Stimulated activated CD4-positive, alpha-beta T cell treated with anti-CD3 and anti-CD28 coated beads, Interleukin-1b, Interleukin-23, amount 100 ng/mL, for 4 hours (primary cell): ENCODE measurements around the gene SH3BGRL3.
A peak's percentile ranks its signal among the peaks of the same experiment; 100 is the strongest.

Source experiments
- DNase-seq, 2 donors: peaks; one replicate each; pipeline ENCODE4 v3.0.0-alpha.2; 2020; ENCODE audit warnings: low read depth in 2 of 2

Gene SH3BGRL3

DNA sequence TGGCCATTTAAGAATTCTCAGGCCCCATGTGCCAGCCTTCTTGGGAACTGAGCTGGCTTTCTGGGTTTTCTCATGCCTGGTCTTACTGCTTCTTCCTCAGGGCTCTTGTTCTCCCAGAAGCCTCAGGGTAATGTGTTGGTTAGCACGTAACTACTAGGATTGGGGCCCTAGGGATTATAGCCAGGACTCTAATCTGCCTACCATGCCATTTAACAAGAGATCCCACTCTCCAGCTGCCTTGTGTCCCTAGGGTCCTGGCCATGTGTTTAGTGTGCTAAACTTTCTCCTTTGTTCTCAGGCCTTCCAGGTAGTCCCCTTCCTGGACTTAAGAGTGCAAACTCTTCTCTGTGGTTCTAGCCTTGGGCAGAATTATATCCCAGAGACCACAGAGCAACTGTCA, 2.2 kb upstream of the SH3BGRL3 start:
- no peak for DNase-seq

DNA sequence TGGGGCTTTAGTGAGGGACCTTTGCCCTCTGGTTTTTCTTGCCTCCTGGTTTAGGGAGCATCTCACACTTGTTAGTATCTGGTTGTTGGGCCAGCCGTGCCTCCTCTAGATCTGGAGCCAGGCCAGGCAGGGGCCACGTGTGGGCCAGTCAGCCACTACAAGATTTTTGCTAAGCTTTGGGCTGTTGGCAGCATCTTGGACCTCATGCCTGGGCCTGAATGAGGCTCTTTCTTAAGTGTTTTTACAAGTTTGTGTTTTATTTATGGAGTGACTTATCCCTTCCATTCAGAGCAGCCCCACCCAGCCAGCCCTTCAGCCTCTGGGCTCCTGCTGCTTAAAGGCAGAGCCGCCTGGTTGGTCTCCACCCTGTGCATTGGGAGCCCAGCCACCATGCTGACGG, 1.6 kb upstream of the SH3BGRL3 start:
- no peak for DNase-seq

DNA sequence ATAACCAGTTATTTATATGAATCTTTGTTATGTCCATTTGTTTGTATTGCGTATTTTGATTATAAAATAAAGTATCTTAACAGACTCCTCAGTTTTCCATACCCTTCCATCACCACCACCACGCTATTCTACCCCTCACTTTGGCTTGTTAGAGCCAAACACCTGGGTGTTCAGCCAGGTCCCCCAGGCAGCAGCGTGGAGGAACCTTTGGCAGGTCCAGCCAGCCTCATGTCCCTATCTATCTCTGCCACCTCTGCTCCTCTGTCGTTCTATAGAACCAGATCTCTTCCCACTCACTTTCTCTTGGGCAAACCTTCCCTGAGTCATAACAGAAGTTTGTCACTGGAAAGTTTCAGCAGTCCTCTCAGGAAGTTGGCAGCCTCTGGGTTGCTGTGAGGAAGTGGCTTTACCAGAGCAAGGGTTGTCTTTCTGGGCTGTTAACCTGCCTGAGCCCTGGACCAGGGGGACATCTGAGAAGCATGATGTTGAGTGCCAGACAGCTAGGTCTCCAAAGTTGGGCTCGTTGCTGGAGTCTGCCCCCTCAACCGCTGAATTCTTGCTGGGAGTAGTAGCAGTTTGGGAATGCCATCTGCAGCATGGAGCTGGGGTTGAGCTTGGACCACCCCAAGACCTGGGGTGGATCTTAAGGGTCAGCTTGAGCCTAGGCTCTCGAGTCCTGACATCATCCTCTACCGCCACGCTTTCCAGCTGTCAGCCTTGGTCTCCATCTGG, 996 bp upstream of the SH3BGRL3 start:
- DNase-seq, result peak in 1 of 2 donors; percentile 48

DNA sequence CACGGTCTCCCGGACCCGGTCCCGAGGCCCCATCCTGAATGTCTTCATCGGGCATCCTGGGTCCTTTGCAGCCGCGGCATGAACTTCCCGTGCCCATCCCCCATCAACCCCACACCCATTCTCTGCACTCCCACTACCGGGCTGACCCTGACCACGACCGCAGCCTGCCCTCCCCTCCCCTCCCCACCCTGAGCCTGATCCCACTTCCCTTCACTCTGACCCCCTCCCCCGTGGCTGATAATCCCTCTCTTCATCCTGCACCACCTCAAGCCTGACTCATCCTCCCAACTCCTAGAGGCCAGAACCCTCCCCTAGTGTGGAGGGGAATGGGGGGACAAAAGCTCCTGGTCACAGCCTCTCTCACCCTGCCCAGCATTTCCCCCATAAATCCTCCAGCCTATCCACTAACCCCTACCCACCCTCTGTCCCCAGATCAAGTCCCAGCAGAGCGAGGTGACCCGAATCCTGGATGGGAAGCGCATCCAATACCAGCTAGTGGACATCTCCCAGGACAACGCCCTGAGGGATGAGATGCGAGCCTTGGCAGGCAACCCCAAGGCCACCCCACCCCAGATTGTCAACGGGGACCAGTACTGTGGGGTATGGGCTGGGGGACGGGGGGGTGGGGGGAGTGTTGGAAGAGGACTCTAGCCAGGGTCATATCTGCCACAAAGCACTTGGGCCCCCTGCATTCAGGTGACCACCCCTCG, 602 bp downstream of the SH3BGRL3 start:
- DNase-seq, result no peak

DNA sequence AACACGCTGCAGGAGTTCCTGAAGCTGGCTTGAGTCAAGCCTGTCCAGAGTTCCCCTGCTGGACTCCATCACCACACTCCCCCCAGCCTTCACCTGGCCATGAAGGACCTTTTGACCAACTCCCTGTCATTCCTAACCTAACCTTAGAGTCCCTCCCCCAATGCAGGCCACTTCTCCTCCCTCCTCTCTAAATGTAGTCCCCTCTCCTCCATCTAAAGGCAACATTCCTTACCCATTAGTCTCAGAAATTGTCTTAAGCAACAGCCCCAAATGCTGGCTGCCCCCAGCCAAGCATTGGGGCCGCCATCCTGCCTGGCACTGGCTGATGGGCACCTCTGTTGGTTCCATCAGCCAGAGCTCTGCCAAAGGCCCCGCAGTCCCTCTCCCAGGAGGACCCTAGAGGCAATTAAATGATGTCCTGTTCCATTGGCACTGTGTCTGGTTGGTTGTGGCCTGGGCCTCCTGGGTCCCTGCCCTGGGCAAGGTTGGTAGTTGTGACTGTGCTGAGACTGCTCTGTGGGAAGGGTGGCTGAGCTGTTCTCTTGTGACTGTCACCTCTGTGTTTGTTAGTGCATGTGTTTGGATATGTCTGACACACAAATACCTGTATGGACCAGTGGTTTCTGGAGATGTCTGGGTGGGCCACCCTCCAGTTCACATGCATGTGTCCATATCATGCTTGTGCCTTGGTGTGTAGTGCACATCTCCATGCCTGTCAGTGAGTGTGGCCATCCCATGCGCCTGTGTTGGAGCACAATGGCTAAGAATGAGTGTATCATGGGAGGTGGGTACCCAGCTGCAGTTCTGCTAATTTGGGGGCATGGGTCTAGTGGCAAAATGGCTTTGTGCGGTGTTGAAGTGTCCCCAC, 1.4 kb downstream of the SH3BGRL3 start:
- DNase-seq, result no peak

DNA sequence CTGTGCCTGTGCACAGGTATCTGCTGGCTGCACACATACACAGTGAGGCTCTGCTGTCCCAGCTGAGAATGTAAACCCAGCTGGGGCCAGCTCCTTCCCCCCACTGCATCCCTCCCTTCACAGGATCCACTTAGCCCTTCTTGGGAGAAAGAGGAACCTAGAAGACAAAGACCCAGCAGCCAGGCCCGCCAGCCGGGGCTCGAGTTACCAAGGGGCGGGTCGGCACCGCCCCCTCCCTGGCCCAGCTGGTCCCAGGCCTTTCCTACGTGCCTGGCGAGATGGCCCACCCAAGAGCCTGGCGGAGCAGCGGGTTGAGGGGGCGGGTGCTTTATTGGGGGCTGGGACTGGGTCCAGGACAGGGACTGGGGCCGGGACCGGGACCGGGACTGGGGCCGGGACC, 2.1 kb downstream of the SH3BGRL3 start:
- no peak for DNase-seq

DNA sequence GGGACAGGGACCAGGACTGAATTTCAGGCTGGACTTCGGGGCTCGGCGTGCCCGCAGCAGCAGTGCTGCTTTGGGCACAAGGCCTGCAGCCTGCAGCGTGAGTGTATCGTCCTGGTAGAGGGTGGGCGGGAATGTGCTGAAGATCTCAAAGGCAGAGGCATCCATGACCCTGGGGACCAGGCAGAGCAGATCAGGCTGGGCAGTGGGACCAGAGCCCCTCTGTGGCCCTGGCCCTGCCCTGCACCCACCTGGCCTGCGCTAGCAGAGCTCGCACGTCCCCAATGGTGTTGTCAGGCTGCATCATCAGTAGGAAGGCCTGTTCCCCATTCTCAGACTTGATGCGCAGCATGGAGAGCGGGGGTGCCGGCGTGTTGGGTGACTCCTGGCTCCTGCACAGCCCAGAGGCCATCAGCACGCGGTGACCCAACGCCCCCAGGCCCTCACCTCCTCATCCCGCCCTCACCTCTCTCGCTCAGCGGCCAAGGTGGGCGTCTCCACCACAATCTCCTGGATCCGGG, 2.6 kb downstream of the SH3BGRL3 start:
- no peak for DNase-seq

DNA sequence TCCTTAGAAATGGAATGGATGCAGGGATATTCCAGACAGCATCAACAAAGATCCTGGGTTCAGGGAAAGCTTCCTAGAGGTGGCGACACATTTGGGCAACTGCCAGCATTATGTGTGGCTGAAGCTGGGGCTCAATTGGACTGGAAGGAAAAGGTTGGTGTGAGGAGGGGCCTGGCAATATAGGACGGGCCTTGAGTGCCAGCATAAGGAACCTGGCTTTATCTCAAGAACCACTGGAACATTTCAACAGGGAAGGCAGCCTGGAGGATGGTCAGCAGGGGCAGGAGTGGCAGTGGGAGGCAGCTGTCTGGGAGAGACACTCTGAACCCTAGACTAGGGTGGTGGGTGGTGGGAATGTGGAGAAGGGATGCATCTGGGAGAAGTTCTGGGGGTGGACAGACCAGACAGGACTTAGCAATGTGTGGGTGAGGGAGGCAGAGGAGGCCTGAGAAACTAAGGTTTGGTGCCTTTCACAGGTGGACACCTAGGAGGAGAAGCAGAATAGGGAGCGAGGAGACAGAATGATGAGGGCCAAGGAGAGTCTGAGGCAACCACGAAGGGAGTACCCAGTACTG, 3.5 kb downstream of the SH3BGRL3 start:
- no peak for DNase-seq

DNA sequence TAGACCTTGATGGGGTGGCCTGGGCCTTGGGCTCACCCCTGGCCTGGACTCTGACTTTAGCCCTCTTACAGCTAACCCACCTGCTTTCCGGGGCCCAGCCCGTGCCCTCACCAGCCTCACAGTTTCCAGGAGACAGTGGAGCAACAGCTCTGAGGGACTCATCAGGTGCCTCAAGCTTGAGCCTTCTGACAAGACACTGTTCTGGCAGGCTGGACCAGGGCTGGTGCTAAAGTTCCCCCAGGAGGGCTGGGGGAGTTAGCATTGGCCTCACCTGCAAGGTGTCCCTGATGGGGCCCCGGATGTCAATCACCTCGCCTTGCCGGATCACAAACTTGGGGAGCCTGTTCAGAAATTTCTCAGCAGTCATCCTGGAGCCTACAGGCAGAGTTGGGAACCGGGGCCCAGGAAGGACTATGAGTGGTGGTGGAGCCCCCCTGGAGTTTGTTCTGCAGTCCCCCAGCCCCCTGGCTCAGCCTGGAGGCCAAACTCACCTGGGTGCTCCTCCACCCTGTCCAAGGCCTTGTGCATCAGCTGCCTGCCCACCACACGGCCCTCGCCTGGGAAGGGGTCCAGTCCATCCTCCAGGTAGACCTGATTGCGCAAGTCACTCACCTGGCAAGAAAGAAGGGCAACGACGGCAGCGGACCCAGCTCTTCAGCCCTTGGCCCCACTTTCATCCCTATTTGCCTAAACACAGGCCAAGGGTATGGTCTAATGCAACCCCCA, 4.1 kb downstream of the SH3BGRL3 start:
- no peak for DNase-seq

DNA sequence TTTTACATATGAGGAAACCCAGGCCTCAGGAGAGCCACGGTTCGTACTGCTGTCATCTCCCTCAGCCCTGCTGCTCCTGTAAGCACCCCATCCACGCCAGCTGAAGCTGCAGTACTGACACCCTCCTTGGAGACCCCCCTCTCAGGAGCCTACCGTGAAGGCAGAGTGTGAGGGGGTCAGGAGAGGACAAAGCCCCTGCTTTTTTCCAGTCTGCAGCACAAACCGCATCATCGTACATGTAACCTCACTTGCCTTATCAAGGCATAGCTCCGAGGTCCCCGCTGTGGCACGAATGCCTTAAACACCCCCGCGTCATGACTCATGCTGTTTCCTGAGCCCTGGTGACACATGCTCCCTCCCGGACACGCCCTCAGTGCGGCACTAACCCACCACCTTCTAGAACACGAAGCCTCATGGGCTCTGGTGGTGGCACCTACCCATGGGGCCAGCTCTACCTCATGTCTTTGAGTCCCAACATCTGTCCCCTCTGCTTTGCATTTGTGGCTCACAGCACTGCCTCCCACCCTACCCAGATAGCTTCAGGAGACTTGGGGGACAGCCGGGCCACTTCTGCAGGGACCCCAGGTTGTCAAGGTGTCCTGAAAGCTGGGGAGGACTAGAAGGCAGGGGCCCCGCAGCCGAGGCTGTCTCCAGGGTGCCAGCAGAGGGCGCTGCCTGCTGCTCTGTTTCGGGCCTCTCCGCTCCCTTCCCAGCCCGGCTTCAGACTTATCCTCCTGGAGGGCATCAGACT, 4.9 kb downstream of the SH3BGRL3 start:
- DNase-seq, result peak; percentile 86 to 97

DNA sequence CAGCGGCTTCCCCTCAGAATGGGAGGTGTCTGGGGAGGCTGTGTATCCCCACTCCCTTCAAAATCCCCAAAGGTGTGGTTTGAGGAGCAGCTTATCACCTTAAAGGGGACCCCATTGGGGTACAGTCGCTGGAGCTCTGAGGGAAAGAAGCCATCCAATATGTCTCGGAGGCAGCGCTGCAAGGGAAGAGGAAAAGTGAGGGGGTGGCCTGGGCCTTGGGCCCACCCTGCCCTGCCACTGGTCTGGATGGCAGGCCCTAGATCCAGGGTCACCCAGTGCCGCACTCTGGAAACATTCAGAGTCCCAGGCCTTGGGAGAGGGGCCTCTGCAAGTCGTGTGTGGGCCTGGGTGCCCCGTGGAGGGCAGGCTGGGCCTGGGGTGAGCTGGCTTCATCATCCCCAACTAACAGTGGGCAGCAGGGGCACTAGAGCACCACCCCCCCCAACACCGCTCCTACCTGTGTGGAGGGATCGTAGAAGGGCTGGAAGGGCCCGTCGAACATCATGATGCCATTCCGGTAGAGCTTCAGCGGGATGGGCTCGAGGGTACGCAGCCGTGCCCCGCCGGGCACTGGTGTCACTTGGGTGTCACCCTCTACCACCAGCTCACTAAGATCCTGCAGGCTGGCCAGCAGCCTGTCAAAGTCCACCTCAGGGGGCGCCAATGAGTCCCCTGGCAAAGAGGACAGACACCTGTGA, 5.6 kb downstream of the SH3BGRL3 start:
- no peak for DNase-seq

DNA sequence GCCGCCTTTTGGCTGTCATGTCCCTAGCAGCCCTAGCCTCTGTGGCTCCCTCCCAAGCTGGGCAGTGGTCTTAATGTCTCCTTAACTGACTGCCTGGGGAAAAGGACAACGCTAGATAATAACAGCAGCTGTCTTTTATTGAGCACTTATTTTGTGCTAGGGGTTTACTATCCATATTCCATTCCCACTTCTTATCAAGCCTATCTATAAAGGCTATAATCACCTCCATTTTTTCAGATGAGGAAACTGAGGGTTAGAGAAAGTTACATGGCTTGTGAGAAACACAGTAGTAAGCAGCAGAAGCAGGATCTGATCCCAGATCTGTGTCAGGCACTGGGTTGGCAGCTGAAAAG, 6.2 kb downstream of the SH3BGRL3 start:
- DNase-seq, result no peak

DNA sequence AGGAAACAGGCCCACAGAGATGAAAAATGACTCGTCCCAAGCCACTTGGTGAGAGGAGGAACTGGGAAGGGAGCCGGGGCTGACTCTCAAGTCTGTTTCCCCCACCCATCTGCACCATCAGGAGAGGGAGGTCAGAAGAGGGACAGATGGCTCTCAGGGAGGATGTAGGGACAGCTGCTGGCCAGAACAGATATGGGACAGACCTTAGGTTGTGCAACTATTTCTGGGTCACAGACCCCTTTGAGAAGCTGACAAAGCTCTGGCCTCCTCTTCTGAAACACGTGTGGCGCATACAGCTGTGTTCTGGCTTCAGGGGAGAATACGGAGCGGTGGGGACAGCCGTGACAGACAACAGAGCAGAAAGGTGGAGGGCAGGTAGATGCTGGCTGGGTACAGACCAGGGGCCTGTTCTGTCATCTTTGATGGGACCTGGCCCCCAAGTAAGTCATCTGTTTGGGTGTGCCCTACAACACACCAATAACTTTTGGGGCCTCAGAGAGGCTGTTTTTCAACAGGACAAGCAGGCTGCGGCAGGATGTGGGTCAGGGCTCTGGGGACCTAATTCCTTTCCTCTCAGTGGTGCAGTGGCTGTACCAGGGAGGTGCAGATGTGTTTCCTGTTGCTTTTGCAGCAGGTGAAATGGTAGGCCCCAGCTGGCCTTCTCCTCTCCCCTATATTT, 7.3 kb downstream of the SH3BGRL3 start:
- DNase-seq, result no peak

DNA sequence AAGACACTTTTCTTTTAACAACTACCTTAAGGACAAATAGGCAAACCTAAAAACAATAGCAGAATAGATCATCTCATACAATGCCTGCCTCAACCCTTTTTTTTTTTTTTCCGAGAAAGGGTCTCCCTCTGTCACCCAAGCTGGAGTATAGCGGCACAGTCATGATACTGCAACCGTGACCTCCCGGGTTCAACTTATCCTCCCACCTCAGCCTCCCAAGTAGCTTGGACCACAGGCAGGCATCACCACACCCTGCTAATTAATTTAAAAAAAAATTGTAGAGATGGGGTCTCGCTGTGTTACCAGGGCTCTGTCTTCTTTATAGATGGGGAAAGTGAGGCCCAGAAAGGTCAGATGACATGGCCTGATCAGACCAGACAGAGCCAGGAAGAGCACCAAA, 7.9 kb downstream of the SH3BGRL3 start:
- no peak for DNase-seq

DNA sequence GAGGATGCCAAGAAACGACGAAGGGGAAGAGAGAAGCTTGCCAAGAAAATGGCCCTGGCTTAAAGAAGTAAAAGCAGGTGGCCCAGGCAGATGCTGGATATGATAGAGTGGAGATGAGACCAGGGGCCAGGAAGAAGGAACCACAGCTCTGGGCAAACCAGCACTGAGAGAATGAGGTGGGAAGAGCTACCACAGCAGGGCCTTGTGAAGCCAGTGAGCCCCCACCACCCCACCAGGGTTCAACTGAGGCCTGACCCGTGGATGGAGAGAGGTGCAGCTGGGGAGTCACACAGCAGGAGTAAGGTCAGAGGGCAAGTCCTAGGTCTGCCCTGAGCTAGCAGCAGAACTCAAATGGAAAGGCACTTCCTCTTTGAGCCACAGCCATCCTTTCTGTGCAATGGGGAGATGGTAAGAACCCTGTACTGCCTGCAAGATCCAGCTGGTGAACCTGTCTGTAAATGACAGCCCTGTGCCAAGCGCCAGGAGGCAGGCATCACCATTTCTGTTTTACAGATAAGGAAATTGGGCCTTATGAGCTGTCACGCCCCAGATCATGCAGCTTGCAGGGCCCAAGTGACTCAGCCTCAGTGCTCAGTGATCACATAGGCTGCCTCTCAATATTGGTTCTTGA, 8.5 kb downstream of the SH3BGRL3 start:
- peak; percentile 55 to 60 for DNase-seq

DNA sequence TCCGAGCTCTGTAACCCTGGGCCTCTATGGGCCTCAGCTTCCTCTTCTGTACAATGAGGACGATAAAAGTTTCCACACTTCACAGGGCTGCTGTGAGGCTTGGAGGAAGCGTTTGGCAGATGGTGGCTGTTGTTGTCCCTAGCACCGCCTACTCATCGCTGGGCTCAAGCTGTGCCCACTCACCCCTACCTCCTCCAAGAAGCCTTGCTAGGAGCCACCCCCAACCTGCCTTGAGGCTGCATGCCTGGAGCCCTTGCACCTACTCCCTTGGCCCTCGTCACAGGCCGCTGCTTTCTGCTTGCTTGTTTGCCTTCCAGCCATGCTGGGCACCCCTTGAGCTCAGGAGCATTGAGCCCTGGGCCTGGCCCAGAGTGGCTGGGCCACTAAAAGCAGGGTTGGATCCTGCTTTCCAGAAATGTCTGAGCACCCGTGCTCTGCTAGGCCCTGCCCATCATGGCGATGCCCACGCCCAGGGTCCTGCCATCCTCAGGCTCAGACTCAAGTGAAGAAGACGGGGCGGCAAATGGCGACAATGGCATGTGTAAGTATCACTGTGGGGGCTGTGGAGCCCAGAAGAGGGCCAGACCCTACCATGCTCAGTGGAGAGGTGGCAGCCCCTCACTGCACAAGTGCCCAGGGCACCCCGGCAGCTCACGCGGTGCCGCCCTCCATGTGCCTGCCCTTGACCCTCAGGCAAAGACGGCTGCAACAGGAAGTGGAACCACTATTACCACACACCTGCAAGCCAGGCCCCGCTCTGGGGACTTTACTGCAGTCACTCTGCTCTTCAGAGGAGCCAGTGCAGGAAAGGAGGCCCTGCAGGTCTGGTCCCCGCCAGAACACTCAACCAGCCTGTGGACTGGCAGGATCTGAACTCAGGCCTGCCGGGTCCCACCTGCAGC, 9.5 kb downstream of the SH3BGRL3 start:
- DNase-seq, result no peak

DNA sequence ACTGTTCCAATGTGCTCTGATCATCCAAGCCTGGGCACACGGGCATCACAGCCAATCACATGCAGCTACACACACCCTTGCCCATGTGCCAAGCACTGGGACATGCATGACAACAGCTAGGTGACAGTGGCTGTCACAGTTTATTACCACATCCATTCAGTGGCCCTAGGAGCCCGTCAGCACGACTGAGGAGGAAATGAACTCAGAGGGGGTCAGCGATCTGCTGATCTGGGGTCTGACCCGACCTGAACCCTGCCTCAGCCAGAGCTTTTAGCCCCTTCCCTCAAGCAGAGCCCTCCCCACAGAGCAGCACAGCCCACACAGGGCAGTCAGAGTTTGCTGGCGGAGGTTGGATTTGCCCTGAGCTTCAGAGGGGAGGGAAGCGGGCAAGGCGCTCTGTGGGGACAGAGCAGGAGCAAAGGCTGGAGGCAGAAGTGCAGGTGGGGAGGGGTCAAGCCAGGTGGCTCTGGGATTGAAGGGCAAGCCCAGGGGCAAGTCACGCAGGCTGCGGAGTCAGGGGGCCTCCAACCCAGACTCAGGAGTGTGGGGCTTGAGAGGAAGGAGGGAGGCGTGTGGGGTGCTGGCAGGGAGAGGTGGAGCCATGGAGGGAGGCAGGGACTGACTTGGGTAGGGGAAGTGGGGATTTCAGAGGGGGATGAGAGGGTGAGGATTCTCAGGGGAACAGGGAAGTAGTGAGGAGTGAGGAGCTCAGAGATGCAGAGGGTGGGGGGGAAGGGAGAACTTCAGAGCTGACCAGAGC, 10.4 kb downstream of the SH3BGRL3 start:
- DNase-seq, result no peak
